IMR-90 (cell line): Measurements from ENCODE around the gene RAB2B. TPM values are rescaled to one million over a fixed set of nuclear protein-coding genes. Genes with fewer than 3 reads are reported as not detected.

Source experiments
- ATAC-seq: fragments of 200-7000 bp; cut with Tn5 transposase; 2 replicates; pipeline ENCODE4 v1.9.1; 2020; ENCODE audit warnings: low read depth, mild to moderate bottlenecking, moderate library complexity
- BruUV-seq: library from RNA; stranded (reverse); fragments of 400-500 nt; replicated peaks from 2 replicates; lab custom pipeline; 2021; lab: Mats Ljungman, UMichigan
- CTCF ChIA-PET: fragments of 300-600 bp; formaldehyde crosslinking; extraction: SDS; loops from one replicate; lab custom pipeline; 2021; ENCODE audit warnings: antibody characterized with exemption; lab: Yijun Ruan, JAX
- POLR2A ChIA-PET: fragments of 300-600 bp; sonication (Branson Sonifier 250); formaldehyde crosslinking; loops from one replicate; lab custom pipeline; 2022; ENCODE audit warnings: antibody characterized with exemption; ENCODE audit not compliant: unreplicated experiment; lab: Charles Lee
- DNase-seq: peaks from one replicate; pipeline ENCODE4 v3.0.0; 2013
- H2AFZ ChIP-seq: replicated peaks from 2 replicates; pipeline ENCODE3; 2013; ENCODE audit warnings: low read length, mild to moderate bottlenecking; ENCODE audit not compliant: poor library complexity
- H2AK5ac ChIP-seq: 2 replicates; pipeline ENCODE4 v1.6.1; 2013; ENCODE audit warnings: low read depth, low read length, inconsistent platforms
- H2AK9ac ChIP-seq: replicated peaks from 2 replicates; pipeline ENCODE3; 2013; ENCODE audit warnings: mild to moderate bottlenecking, low read depth, low read length, moderate library complexity; ENCODE audit not compliant: poor library complexity
- H2BK120ac ChIP-seq: 2 replicates; pipeline ENCODE4 v1.6.1; 2013; ENCODE audit warnings: low read depth, low read length, inconsistent platforms
- H2BK15ac ChIP-seq: 3 replicates; pipeline ENCODE4 v1.6.1; 2013; ENCODE audit warnings: low read depth, low read length, inconsistent platforms
- H2BK20ac ChIP-seq: 2 replicates; pipeline ENCODE4 v1.6.1; 2013; ENCODE audit warnings: low read depth, mild to moderate bottlenecking, inconsistent platforms, low read length, moderate library complexity
- H2BK5ac ChIP-seq: 2 replicates; pipeline ENCODE4 v1.6.1; 2013; ENCODE audit warnings: mild to moderate bottlenecking, low read depth, low read length, inconsistent platforms; ENCODE audit not compliant: poor library complexity, severe bottlenecking
- H3K14ac ChIP-seq: replicated peaks from 2 replicates; pipeline ENCODE4 v1.6.1; 2013; ENCODE audit warnings: low read depth, low read length, inconsistent platforms
- H3K18ac ChIP-seq: 2 replicates; pipeline ENCODE4 v1.6.1; 2013; ENCODE audit warnings: low read depth, low read length, control low read depth
- H3K23ac ChIP-seq: 2 replicates; pipeline ENCODE4 v1.6.1; 2013; ENCODE audit warnings: low read depth, low read length, inconsistent platforms
- H3K27ac ChIP-seq: 2 replicates; pipeline ENCODE4 v1.5.1; 2013; ENCODE audit warnings: mild to moderate bottlenecking, control low read depth, low read length; ENCODE audit not compliant: insufficient read depth
- H3K27me3 ChIP-seq: 2 replicates; pipeline ENCODE4 v1.6.1; 2013; ENCODE audit warnings: low read length; ENCODE audit not compliant: control insufficient read depth, insufficient read depth
- H3K36me3 ChIP-seq: 2 replicates; pipeline ENCODE4 v1.6.1; 2013; ENCODE audit warnings: low read length, mixed read lengths; ENCODE audit not compliant: control insufficient read depth, insufficient read depth
- H3K4ac ChIP-seq: 2 replicates; pipeline ENCODE4 v1.6.1; 2013; ENCODE audit warnings: low read depth, low read length, inconsistent platforms
- H3K4me1 ChIP-seq: 2 replicates; pipeline ENCODE4 v1.6.1; 2013; ENCODE audit warnings: low read length, mixed read lengths; ENCODE audit not compliant: control insufficient read depth, insufficient read depth
- H3K4me2 ChIP-seq: 2 replicates; pipeline ENCODE4 v1.6.1; 2013; ENCODE audit warnings: low read depth, mild to moderate bottlenecking, control low read depth, low read length, moderate library complexity
- H3K4me3 ChIP-seq: 2 replicates; pipeline ENCODE4 v1.5.1; 2013; ENCODE audit warnings: low read depth, mild to moderate bottlenecking, control low read depth, low read length, moderate library complexity; ENCODE audit not compliant: insufficient read depth
- H3K56ac ChIP-seq: 2 replicates; pipeline ENCODE4 v1.6.1; 2013; ENCODE audit warnings: low read length, inconsistent platforms; ENCODE audit not compliant: insufficient read depth; ENCODE audit errors: extremely low read depth
- H3K79me1 ChIP-seq, 2 experiments: 2 replicates each; pipeline ENCODE4 v1.6.1; 2013; ENCODE audit warnings: low read length in 2 of 2, inconsistent platforms in 1 of 2, low read depth in 1 of 2
- H3K9ac ChIP-seq: 2 replicates; pipeline ENCODE4 v1.6.1; 2013; ENCODE audit warnings: low read depth, low read length, control low read depth
- H3K9me1 ChIP-seq: 2 replicates; pipeline ENCODE4 v1.6.1; 2013; ENCODE audit warnings: low read length, inconsistent platforms; ENCODE audit not compliant: insufficient read depth
- H3K9me3 ChIP-seq: 2 replicates; pipeline ENCODE4 v1.6.1; 2013; ENCODE audit warnings: low read length; ENCODE audit not compliant: control insufficient read depth, insufficient read depth
- H4K20me1 ChIP-seq: 2 replicates; pipeline ENCODE4 v1.6.1; 2013; ENCODE audit warnings: low read length, inconsistent platforms; ENCODE audit not compliant: insufficient read depth
- H4K5ac ChIP-seq: 2 replicates; pipeline ENCODE4 v1.6.1; 2013; ENCODE audit warnings: mild to moderate bottlenecking, low read depth, low read length, control low read depth
- H4K8ac ChIP-seq, 2 experiments: 2 replicates each; pipeline ENCODE4 v1.6.1; 2013; ENCODE audit warnings: low read depth in 2 of 2, low read length in 2 of 2, control low read depth in 1 of 2, inconsistent platforms in 1 of 2
- H4K91ac ChIP-seq: 2 replicates; pipeline ENCODE4 v1.6.1; 2013; ENCODE audit warnings: low read depth, low read length, inconsistent platforms; ENCODE audit not compliant: insufficient read depth
- BHLHE40 ChIP-seq: fragments of 150-350 bp; IDR thresholded peaks from 2 replicates; pipeline ENCODE4 v1.6.1; 2016; ENCODE audit warnings: mild to moderate bottlenecking, low read depth, low read length
- CEBPB ChIP-seq: IDR thresholded peaks from 2 replicates; pipeline ENCODE4 v1.6.1; 2012; ENCODE audit warnings: low read depth, low read length, improper control_type of control experiment
- CHD1 ChIP-seq: IDR thresholded peaks from 2 replicates; pipeline ENCODE4 v1.6.1; 2012; ENCODE audit warnings: low read depth, low read length, improper control_type of control experiment
- FOS ChIP-seq: fragments of 150-350 bp; IDR thresholded peaks from 2 replicates; pipeline ENCODE4 v1.6.1; 2016; ENCODE audit warnings: low read depth, low read length
- MAFK ChIP-seq: IDR thresholded peaks from 2 replicates; pipeline ENCODE4 v1.6.1; 2012; ENCODE audit warnings: low read depth, low read length, improper control_type of control experiment
- MAZ ChIP-seq: IDR thresholded peaks from 2 replicates; pipeline ENCODE4 v1.6.1; 2012; ENCODE audit warnings: low read depth, mild to moderate bottlenecking, low read length, improper control_type of control experiment, moderate library complexity, borderline replicate concordance
- MXI1 ChIP-seq: IDR thresholded peaks from 2 replicates; pipeline ENCODE4 v1.6.1; 2012; ENCODE audit warnings: low read depth, mild to moderate bottlenecking, low read length, moderate library complexity, borderline replicate concordance
- NFE2L2 ChIP-seq: fragments of 150-350 bp; IDR thresholded peaks from 2 replicates; pipeline ENCODE4 v1.6.1; 2016; ENCODE audit warnings: low read depth, mild to moderate bottlenecking, low read length
- POLR2A ChIP-seq: IDR thresholded peaks from 2 replicates; pipeline ENCODE4 v1.6.1; 2012; ENCODE audit warnings: mild to moderate bottlenecking, low read depth, low read length
- RAD21 ChIP-seq: IDR thresholded peaks from 2 replicates; pipeline ENCODE4 v1.6.1; 2012; ENCODE audit warnings: low read length, improper control_type of control experiment
- RCOR1 ChIP-seq: IDR thresholded peaks from 2 replicates; pipeline ENCODE4 v1.6.1; 2012; ENCODE audit warnings: mild to moderate bottlenecking, low read length, improper control_type of control experiment; ENCODE audit not compliant: insufficient replicate concordance
- RFX5 ChIP-seq: IDR thresholded peaks from 2 replicates; pipeline ENCODE4 v1.8.0; 2012; ENCODE audit warnings: low read depth, mild to moderate bottlenecking, low read length, moderate library complexity
- SMC3 ChIP-seq: fragments of 150-350 bp; IDR thresholded peaks from 2 replicates; pipeline ENCODE4 v1.6.1; 2016; ENCODE audit warnings: low read depth, mild to moderate bottlenecking, antibody characterized with exemption, low read length, moderate library complexity
- dilution Hi-C: fragments of 300-500 bp; cut with HindIII; formaldehyde crosslinking; loops from one replicate; pipeline ENCODE4 v1.14.3; 2018; ENCODE audit warnings: low sequenced_read_pairs; ENCODE audit not compliant: unreplicated experiment
- in situ Hi-C: fragments of 300-500 bp; cut with MboI; formaldehyde crosslinking; loops from 3 replicates; pipeline ENCODE4 v1.14.3; 2019; ENCODE audit warnings: low sequenced_read_pairs, inconsistent platforms, mixed read lengths
- intact Hi-C: fragments of 100-400 bp; cut with micrococcal nuclease; formaldehyde crosslinking; loops from 2 replicates; pipeline ENCODE4 v1.10.0; 2022
- polyA plus RNA-seq, 3 experiments: library from polyadenylated mRNA; depleted of rRNA; stranded (reverse); fragments of >200 nt; gene quantifications; 2 replicates each; pipeline ENCODE4 v1.2.3, GENCODE V29; 2012; ENCODE audit warnings: low replicate concordance in 1 of 3
- total RNA-seq: library from RNA; depleted of rRNA; stranded (reverse); fragments of >200 nt; gene quantifications from 2 replicates; pipeline ENCODE4 v1.2.3, GENCODE V29; 2012
- TF ChIP-seq, protein P1 (sequence below): conservative IDR thresholded peaks from 2 replicates; pipeline ENCODE4 v1.5.1; 2012; ENCODE audit warnings: mild to moderate bottlenecking, low read depth, low read length, improper control_type of control experiment
- TF ChIP-seq, protein P2 (sequence below): fragments of 150-350 bp; IDR thresholded peaks from 2 replicates; pipeline ENCODE4 v1.6.1; 2017; ENCODE audit warnings: mild to moderate bottlenecking, antibody characterized with exemption, low read length, low read depth
- TF ChIP-seq, protein P3 (sequence below): fragments of 150-350 bp; IDR thresholded peaks from 2 replicates; pipeline ENCODE4 v1.6.1; 2016; ENCODE audit warnings: low read depth, mild to moderate bottlenecking, low read length, moderate library complexity, borderline replicate concordance

Gene RAB2B
- total and polyA plus RNA-seq, 2 of the 4 experiments (the other 2 are of a cell fraction), result 17.1 to 26.2 TPM

DNA sequence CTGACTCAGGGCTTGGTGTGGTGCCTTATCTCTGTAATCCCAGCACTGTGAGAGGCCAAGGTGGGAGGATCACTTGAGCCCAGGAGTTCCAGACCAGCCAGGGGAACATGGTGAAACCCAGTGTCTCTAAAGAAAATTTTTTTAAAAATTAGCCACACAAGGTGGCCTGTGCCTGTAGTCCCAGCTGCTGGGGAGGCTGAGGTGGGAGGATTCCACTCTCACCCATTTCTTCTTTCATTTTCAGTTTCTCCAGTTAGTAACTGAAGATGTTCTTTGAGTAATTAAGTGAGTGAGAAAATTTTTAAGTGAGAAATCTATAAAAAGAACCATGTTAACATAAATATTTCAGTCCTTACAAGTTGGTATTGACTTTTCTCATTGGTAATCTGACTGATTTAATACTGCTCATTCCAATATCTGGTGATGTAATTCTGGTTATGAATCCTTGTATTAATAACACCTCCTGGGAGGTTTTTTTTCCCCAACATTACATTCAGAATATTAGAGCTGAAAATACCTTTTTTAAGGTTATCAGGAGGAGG is 28.3 kb upstream of the RAB2B start:
- H3K27ac ChIP-seq, result no peak overlapping the region
- no peaks in the 10 kb centered on the region for H3K9me3 ChIP-seq
- no peak overlapping the region for H2AFZ ChIP-seq
- H3K79me1 ChIP-seq, result peaks cover 16 to 45% of the 10 kb centered on the region in 2 experiments
- no peak overlapping the region for H2BK20ac ChIP-seq
- no peak overlapping the region for H2BK15ac ChIP-seq
- no peaks in the 10 kb centered on the region for H3K4me1 ChIP-seq
- H4K5ac ChIP-seq, result no peak overlapping the region
- H3K4me3 ChIP-seq, result no peak overlapping the region
- no peak overlapping the region for H2AK9ac ChIP-seq
- H3K4ac ChIP-seq, result no peak overlapping the region
- TF ChIP-seq CEBPB (no peak), CHD1 (no peak), BHLHE40 (no peak), RCOR1 (no peak), SMC3 (no peak), FOS (no peak), RAD21 (no peak), MAZ (no peak), NFE2L2 (no peak), MXI1 (no peak), RFX5 (no peak), MAFK (no peak), POLR2A (no peak)
- TF ChIP-seq, protein P1, sequence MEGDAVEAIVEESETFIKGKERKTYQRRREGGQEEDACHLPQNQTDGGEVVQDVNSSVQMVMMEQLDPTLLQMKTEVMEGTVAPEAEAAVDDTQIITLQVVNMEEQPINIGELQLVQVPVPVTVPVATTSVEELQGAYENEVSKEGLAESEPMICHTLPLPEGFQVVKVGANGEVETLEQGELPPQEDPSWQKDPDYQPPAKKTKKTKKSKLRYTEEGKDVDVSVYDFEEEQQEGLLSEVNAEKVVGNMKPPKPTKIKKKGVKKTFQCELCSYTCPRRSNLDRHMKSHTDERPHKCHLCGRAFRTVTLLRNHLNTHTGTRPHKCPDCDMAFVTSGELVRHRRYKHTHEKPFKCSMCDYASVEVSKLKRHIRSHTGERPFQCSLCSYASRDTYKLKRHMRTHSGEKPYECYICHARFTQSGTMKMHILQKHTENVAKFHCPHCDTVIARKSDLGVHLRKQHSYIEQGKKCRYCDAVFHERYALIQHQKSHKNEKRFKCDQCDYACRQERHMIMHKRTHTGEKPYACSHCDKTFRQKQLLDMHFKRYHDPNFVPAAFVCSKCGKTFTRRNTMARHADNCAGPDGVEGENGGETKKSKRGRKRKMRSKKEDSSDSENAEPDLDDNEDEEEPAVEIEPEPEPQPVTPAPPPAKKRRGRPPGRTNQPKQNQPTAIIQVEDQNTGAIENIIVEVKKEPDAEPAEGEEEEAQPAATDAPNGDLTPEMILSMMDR, result no peak
- TF ChIP-seq, protein P2, sequence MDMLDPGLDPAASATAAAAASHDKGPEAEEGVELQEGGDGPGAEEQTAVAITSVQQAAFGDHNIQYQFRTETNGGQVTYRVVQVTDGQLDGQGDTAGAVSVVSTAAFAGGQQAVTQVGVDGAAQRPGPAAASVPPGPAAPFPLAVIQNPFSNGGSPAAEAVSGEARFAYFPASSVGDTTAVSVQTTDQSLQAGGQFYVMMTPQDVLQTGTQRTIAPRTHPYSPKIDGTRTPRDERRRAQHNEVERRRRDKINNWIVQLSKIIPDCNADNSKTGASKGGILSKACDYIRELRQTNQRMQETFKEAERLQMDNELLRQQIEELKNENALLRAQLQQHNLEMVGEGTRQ, result no peak
- TF ChIP-seq, protein P3, sequence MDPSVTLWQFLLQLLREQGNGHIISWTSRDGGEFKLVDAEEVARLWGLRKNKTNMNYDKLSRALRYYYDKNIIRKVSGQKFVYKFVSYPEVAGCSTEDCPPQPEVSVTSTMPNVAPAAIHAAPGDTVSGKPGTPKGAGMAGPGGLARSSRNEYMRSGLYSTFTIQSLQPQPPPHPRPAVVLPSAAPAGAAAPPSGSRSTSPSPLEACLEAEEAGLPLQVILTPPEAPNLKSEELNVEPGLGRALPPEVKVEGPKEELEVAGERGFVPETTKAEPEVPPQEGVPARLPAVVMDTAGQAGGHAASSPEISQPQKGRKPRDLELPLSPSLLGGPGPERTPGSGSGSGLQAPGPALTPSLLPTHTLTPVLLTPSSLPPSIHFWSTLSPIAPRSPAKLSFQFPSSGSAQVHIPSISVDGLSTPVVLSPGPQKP, result no peak
- H3K4me2 ChIP-seq, result no peak overlapping the region
- H4K20me1 ChIP-seq, result no peaks in the 10 kb centered on the region
- ATAC-seq (no peak), DNase-seq (no peak)
- dilution Hi-C loops (no loop called here), intact Hi-C loops (no loop called here), in situ Hi-C loops (no loop called here)
- H3K36me3 ChIP-seq, result peaks cover 27% of the 10 kb centered on the region
- H4K8ac ChIP-seq, result no peak overlapping the region
- no peaks in the 10 kb centered on the region for H3K27me3 ChIP-seq
- H3K23ac ChIP-seq, result no peak overlapping the region
- no peak overlapping the region for H2BK5ac ChIP-seq
- no peak overlapping the region for H3K14ac ChIP-seq
- no peak overlapping the region for H3K56ac ChIP-seq
- POLR2A ChIA-PET, result no interaction called here
- CTCF ChIA-PET, result no interaction called here
- no peak overlapping the region for H2AK5ac ChIP-seq
- H4K91ac ChIP-seq, result no peak overlapping the region
- no peak overlapping the region for H3K9ac ChIP-seq
- H2BK120ac ChIP-seq, result no peak overlapping the region
- H3K18ac ChIP-seq, result no peak overlapping the region
- peaks cover 7% of the 10 kb centered on the region for H3K9me1 ChIP-seq
- no TSS peak for BruUV-seq
